Omental fat pad (tissue), 4 donors: ENCODE results near the gene INPP5F. TPM values are rescaled to one million over a fixed set of nuclear protein-coding genes. Genes with fewer than 3 reads are reported as not detected.
"Not testable (repeated sequence)": the region's sequence is repeated elsewhere in the genome, so short reads cannot be mapped to it uniquely, and the experiment has no call there.

Experiments
- ATAC-seq: fragments of 150-250 bp; one replicate; pipeline ENCODE4 v1.9.1; 2016; ENCODE audit warnings: mild to moderate bottlenecking, moderate library complexity; ENCODE audit not compliant: low FRiP score
- DNase-seq: peaks from one replicate; pipeline ENCODE4 v3.0.0-alpha.2; 2019; ENCODE audit warnings: low spot score
- CTCF ChIP-seq, 3 donors: fragments of 450-650 bp; IDR thresholded peaks; one replicate each; pipeline ENCODE4 v1.5.1; 2016 to 2017; ENCODE audit warnings: antibody characterized with exemption in 3 of 3, mild to moderate bottlenecking in 3 of 3, moderate library complexity in 2 of 3
- total RNA-seq, 4 donors: library from RNA; depleted of rRNA; stranded (reverse); fragments of >200 nt; gene quantifications; one replicate each; pipeline ENCODE4 v1.1.0, GENCODE V29; 2016

INPP5F gene
- total RNA-seq, 4 donors from 2014 or later, result 7.8 to 19.8 (median 12.3) TPM

- ATAC-seq, result no peak
- DNase-seq, result no peak
- TF ChIP-seq CTCF (IDR thresholded peaks at IDR 0.05), result no peak
Measured at GRCh38 chr10:119706521-119707278, 19.1 kb upstream of the INPP5F start.

GRCh38 chr10:119707331-119707730 lies 18.5 kb upstream of the INPP5F start:
- ATAC-seq, DNase-seq: not testable (repeated sequence)

GRCh38 chr10:119710935-119711334 lies 14.9 kb upstream of the INPP5F start:
- ATAC-seq, DNase-seq: not testable (repeated sequence)

GRCh38 chr10:119713744-119714483 lies 11.9 kb upstream of the INPP5F start:
- no peak for TF ChIP-seq CTCF (IDR thresholded peaks at IDR 0.05)

GRCh38 chr10:119714484-119714816 lies 11.4 kb upstream of the INPP5F start:
- no peak for DNase-seq
- no peak for TF ChIP-seq CTCF (IDR thresholded peaks at IDR 0.05)
- no peak for ATAC-seq

More at GRCh38 chr10:119713744-119714483, 11.9 kb upstream of the INPP5F start:
- no peak for ATAC-seq
- DNase-seq, result no peak

- TF ChIP-seq CTCF (IDR thresholded peaks at IDR 0.05), result no peak
- ATAC-seq (no peak), DNase-seq (no peak)
Measured at GRCh38 chr10:119715628-119716505, 10.0 kb upstream of the INPP5F start.

GRCh38 chr10:119723161-119723560 lies 2.7 kb upstream of the INPP5F start:
- DNase-seq (no peak), ATAC-seq (no peak)
- no peak for TF ChIP-seq CTCF (IDR thresholded peaks at IDR 0.05)
